ENCODE data around the gene KLHL10.

Gene KLHL10

DNA sequence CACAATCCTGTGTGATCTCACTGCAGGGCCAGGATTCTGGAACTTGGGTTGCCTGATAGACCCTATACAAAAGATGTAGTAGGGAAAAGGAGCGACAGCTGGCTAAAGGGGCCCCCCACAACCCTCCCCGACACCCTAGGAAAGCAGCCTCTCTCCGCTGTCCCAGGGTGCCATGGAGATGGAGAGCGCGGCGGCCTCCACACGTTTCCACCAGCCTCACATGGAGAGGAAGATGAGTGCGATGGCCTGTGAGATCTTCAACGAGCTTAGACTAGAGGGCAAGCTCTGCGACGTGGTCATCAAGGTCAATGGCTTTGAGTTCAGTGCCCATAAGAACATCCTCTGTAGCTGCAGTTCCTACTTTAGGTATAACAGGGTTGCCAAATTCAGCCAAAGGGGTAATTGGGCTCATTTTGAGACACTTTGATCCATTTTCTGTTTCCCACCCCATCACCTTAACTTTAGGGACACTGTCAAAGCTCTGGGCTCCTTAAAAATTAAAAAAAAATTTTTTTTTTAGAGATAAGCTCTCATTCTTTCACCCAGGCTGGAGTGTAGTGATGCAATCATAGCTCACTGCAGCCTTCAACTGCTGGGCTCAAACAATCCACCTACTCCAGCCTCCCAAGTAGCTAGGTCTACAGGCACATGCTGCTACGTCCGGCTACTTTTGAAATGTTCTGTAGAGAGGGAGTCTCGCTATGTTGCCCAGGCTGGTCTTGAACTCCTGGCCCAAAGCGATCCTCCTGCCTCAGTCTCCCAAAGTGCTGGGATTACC, at the start of gene KLHL10:
TSS of gene KLHL10 (plus strand) at position 65 of the 778 bp plus-strand sequence. CDS start at position 173, 108 bp downstream.
- no peak for DNase-seq

DNA sequence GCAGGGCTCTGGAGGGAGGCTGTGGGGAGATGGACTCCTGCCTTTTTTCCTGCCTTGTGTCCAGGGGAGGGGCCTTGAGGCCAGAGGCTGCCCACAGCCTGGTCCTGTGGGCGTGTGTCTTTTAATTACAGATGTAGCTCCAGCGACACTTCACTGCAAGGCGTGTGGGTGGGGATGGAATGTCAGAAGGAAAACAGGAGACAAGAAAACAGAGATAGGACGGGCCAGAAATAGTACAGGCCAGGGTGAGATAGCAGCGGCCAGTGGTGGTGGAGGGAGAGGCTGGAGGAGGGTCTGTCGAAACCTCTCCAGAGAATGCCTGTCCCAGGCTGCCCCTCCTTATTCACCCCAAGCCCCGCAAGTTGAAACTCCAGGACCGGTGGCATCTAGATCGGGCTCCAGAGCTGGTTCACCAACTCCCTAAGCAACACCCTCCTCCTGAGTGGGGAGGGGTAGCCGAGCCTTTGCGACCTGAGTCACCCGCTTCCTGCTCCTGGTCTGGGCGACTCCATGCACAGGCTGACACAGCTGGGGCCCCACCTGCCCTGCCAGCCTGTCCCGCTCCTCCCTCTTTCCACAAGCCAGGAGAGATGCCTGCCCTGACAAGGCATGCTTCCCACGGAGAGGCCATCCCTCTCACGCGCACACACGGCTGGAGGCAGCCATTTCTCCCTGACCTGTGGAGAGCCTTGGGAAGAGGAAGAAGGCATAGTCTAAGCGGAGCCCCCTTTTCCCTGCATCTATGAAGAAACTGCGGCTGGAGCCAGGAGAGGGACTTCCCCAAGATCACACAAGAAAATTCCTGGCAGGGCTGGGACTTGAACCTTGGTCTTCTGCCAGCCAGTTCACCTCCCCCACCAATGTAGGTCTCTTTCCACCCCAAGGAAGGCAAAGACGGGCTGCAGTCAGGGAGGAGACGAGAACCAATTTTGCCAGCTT, 44.5 kb upstream of the KLHL10 start:
- peak; percentile 88 for DNase-seq

DNA sequence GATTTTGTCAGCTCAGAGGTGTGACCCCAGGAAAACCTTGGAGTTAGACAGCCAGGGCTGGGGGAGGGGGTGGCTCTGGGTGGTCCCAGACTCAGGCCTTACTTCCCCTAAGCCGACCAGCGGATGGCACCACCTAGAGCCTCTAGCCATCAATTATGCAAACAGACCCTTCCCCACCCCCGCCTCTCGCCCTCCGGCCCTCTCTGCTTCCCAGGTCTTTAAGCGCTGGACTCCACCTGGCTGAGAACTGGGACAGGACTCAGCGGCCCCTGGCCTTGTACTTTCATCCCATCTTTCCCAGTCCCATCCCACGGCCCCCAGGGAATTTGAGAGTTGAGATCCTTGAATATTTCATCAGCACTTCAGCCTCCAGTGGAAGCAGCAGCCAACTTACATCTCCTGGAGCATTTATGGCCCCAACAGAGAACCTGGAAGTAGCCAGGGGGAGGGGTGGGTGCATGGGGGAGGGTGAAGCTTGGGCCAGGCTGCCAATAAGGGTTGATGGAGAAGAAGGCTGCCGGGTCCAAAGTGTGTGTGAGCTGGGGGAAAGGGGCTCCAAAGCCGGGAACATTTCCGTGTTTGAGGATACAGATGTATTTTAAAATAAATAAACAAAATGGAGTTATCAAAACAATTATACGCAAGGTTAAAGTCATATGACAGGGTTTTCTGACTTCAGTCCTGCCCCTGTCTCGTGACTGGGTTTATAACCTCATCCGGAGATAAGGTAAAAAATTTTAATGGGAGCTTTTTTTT, 43.7 kb upstream of the KLHL10 start:
- DNase-seq, result no peak

DNA sequence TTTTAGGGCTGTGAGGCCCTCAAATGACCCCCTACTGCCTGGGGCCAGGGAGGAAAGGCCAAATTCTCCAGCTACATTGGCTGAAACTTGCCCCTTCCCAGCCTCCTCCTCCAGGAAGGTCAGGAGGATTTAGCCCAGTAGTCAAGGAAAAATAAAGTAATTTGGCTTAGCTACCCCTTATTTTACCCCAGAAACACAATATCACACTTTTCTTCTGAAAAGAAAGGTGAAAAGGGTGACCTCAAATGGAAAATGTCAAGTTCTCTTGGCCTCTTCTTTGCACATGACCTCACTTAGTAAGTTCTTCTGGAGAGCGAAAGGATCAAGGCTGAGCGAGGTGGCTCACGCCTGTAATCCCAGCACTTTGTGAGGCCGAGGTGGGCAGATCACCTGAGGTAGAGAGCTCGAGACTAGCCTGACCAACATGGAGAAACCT, 43.1 kb upstream of the KLHL10 start:
- no peak for DNase-seq

DNA sequence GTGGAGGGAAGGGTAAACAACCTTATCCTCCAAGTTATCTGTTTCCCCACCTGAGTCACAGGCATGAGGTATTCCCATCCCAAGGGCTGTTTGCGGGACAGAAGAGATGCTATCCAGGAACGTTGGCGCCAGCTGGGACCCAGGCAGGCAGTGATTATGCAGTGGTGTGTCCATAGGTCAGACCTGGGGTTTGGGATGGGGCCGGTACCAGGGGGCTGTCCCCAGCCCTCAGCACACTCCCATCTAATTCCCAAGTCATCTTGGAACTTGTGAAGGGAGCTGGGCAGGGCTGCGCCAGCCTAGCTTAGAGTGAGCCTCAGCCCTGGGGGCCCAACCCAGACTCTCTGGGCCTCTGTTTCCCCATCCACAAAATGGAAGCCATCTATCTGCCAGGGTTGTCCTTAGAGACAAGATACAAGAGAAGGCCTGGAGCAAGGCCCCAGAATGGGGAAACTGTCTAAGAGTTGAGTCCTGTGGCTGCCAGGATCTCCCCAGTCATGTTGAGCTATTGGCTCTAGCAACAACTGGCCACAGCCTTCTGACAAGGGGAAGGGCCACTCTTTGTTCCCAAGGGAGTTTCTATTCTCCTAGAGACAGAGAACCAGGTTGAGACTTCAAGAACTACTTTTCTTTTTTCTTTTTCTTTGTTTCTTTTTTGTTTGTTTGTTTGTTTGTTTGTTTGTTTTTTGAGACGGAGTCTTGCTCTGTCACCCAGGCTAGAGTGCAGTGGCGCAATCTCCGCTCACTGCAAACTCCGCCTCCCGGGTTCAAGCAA, 41.3 kb upstream of the KLHL10 start:
- peak; percentile 31 for DNase-seq

DNA sequence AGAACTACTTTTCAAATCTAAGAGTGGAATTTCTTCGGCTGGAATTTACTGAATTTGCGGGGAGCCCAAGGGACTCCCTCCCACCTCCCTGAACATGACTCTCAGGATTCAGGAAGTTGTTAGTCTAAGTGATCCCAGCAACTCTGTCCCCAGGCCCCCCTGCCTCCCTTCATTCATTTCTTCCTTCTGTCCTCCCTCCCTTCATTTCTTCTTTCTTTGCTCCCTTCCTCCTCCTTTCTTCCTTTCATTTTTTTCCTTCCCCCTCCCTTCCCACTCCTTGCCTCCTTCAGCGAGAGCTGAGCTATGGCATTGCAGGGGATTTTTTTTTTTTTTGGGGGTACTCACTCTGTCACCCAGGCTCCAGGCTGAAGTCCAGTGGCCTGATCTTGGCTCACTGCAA, 40.2 kb upstream of the KLHL10 start:
- DNase-seq, result no peak

DNA sequence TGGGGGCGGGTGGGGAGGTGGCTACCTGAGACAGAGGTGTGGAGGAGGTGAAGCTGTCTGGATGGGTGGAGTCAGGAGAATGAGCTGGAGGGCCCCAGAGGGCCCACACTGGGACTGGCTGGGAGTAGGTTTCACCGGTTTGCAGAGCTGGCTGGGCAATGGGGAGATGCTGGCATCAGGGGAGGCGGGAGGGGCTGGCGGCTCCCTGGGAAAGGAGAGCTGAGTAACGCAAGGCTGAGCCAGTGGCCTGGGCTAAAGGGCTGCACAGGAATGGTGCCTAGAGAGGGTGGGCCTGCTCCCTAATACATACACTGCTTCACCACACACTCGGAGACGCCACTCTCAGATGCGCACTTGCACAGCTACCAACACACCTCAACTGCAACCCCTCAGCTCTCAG, 38.3 kb upstream of the KLHL10 start:
- DNase-seq, result no peak

DNA sequence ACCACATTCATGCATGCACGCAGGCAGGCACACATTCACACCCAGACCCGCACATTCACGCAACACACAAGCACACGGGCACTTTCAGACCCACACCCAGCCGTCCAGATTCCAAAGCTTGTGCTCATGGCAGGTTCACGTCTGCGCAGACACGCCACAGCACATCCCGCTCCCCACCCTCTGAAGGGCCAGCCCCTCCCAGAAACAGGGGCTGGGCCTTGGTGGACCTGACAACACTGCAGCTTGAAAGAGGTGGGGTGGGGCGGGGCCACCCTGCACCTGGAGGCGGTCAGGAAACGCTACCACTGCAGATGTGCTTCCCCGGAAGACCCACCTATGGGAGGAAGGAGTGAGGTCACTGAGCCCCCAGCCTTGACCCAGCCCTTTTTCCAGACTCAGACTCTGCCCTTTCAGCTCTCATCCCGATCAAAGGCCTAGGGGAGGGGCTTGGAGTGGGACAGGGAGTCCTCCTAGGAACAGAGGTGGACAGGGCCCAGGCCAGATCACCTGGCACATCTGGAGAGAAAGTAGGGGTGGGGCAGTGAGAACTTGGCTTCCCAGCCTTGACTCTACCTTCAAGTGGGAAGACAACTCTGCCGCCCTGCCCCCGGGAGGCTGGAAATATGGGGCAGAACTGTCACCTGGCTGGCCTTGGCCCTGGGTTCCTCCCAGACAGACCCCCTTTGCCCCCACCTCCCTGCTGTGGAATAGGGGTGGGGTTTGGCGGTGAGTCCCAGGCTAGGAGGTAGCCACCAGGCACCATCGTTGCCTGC, 36.8 kb upstream of the KLHL10 start:
- peak; percentile 77 for DNase-seq

DNA sequence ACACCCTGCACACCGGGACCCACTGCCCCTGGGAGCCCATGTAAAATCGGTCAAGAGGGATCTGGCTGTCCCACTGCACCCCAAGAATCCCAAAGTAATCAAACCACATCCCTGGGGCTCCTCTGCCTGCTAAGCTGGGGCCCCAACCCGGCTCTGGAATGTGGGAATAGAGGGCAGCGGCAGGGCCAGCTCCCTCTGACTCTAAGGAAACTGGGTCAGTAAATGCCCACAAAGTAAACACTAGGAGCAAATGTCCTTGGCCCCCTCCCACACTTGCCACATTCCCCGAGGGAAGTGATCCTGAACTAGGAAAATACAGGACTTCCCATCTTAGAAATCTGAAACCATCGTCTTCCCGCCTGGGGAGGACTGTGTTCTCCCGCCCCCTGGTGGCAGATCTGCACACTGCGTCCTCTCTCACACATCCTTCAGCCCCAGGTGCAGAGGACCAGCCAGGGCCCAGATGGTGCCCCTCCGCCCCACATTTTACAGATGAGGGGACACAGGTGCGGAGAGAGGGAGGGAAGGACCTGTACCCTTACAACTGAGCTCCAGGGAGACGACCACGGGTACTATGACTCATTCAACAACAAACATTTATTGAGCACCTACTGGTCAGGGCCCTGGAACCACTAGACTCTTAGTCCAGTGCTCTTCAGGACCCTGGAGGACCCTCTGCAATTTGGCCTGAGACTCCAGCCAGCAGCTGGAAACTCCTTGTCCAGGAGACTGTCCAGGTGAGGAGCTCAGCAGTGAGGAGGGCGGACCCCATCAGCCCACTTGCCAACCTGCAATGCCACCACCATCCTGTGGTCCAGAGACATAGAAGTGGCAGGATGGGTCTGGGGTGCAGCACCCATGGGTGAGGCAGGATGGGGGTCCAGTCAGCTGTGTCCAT, 36.0 kb upstream of the KLHL10 start:
- peak; percentile 33 for DNase-seq

DNA sequence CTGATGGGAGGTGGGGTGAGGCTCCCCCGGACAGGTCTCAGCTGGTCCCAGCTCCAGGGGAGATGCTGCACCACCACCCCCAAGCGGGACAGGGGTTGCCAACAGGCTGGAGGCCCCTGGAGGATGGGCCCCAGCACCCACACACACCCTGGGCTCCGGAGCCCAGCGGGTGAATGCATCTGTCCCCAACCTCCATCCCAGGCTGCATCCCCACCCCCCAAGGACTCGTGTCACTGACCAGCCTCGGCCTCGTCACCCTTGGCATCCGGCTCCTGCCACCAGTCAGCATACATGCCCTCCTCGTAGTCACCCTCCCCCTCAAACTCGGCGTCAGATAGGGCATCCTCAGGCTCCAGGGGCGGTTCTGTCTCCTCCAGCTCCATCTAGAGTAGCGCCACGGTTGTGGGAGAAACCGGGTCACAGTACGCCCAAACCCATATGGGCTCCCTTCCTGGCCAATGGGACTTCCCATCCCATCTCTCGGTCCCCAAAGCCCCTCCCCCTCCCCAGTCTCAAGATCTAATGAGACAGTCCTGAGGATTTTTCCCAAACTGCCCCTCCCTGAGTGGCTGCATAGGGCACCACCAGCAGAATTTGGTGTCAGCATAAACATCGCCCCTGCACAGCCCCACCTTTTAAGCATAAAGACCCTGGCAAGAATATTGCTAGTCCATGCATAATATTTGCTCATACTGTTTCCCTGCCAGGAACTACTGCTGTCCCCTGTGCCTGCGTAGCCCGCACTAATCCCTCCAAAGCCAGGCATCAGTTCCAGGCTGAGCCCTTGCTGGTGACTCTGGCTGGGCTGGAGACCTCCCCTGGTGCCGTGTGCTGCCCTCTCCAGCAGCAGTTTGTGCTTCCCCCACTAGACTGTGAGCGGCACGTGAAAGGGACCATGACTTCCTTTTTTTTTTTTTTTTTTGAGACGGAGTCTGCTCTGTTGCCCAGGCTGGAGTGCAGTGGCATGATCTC, 34.3 kb upstream of the KLHL10 start:
- no peak for DNase-seq

DNA sequence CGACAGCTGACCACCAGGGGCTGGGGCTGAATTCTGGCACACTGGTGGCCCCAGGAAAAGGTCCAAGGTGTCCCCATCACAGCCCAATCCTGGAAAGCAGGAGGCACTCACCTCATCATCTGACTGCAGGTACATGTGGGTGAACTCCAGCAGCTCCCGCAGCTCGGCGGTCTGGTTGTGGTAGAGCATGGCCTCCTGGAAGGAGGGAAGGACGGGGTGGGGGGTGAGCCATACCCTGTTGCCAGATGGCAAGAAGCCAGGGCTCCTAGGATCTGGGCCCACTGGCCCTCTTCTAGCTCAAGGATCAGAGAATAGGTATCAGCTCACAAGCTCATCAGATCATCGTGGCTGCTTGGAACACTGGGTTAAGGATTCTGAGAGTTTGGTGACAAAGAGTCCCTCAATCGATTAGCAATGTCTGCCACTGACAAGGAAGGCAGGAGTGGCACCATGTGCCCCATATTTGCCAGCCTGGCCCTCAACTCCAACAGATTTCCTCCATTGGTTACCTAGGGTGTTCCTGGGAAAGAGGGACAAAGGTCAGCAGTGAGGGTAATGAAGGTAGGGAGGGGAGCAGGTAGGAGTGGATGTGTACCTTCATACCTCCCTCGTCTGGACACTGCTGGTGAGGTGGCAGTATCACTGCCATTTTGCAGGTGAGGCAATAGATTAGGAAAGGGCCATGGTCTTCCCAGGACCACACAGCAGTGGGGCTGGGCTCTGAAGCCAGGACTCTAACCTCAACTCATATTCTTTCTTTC, 30.8 kb upstream of the KLHL10 start:
- DNase-seq, result no peak

DNA sequence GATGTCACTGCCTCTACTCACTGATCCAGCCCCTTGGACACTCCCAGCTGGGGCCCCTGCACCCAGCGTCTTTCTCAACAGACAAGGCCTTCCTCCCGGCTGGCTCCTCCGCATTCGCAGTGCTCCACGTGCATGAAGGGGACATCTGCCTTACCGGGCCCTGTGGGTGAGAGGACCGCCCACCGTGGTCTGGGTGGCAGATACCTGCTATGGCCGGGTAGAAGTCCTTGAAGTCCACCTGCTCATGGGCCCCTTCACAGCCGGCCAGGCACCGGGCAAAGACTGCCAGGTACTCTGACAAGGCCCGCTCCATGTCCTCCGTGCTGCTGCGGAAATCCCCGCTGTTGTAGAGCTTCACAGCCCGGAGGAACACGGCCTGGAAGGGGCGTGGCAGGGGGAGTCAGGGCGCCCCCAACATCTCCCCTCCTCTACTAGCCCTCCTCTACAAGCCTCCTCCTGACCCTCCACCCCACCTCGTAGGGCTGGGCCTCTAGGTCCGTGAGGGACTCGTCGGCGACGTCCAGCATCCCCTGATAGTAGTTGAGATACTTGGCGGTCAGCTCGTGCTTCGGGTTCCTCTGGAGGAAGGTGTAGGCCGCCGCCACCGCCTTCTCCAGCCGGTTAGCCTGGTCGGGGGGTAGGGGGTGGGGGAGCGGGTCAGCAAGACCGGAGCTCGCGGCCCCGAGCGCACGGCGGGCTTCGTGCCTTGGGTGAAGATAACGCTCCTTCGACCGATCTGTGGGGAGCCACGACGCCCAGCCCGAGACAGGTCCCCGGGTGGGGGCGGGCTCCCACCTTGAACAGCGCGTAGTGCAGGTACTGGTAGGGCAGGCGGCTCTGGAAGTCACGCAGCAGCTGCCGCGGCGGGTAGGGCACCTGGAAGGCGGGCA, 26.7 kb upstream of the KLHL10 start:
- DNase-seq, result no peak

DNA sequence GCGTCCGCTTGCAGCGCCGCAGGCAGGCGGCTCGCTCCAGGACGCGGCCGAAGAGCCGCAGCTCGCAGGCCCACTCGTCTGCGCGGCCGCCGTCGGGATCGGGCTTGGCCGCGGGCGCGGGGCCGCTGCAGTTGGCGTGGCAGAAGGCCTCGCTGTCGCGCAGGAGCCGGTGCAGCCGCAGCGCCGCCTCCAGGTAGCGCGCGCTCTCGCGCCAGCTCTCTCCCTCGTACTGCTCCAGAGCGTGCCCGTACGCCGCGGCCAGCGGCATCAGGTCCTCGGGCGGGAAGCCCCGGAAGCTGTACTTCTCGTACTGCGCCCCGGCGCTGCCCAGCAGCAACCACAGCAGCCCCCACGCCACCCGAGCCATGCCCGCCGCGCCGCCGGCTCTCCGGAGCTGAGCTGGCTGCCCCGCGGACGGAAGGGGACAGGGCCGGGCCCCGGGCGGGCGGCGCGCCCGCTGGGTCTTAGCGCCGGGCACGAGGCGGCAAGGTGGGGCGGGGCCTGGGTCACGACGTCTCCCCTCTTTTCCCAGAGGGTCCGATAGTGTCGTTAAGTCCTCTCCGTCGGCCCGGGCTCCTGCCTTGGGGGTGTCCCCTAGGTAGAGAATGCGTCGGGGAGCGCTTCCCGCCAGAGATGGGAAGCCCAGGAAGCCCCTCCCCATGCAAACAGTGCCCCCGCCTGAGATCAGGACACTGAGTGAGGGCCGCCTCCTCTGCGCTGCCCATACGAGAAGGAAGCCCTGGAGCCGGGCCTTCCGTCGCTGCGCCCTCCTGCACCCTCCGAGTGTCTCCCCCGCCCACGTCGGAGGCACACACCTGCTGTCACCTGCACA, 25.9 kb upstream of the KLHL10 start, which contains the start of gene P3H4:
TSS of gene P3H4 (minus strand) at position 401 of the 832 bp plus-strand sequence. CDS start at position 367, 34 bp downstream.
- peak; percentile 80 for DNase-seq

DNA sequence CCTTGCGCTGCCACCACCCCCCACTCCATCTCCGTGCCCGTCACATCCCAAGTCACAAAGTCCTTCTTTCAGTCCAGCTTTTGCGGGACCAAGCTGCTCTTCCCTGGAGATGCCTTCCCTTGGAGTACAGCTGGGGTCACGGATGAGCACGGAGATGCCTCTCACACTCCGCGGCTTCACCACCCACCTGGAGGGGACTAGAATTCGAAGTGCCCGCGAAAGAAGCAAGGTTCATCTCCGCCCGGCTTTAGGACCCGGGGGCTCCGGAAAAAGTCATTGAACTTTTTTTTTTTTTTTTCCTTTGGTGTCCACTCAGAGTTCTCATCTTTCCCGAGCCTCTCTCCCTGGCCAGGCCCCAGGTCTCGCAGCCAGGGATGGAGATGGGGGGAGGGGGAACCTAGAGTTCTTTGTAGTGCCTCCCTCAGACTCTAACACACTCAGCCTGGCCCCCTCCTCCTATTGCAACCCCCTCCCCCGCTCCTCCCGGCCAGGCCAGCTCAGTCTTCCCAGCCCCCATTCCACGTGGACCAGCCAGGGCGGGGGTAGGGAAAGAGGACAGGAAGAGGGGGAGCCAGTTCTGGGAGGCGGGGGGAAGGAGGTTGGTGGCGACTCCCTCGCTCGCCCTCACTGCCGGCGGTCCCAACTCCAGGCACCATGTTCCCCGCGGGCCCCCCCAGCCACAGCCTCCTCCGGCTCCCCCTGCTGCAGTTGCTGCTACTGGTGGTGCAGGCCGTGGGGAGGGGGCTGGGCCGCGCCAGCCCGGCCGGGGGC, 25.1 kb upstream of the KLHL10 start, which contains the start of gene FKBP10:
TSS of gene FKBP10 (plus strand) at position 624 of the 771 bp plus-strand sequence. CDS start at position 655, 31 bp downstream.
- peak; percentile 78 for DNase-seq

DNA sequence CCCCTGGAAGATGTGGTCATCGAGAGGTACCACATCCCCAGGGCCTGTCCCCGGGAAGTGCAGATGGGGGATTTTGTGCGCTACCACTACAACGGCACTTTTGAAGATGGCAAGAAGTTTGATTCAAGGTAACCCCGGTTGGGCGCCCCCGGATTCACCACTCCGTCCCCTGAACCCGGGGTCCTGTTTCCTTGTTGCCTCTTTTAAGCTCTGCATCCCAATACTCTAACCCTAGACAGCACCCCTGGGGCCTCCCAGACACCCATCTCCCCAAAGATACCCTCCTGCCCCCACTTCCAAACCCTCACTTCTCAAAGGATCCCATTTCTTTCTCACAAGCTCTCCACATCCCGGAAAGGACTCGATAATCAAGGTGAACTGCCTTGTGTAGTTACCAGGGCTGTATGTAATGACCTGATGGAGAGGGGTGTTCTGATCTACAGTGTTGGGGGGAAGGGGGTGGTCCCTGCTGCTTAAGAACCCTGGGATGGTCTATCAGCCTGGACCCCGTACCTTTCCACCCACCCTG, 24.4 kb upstream of the KLHL10 start:
- no peak for DNase-seq
